K562 (cell line): ENCODE data around the gene RELCH. TPM values are rescaled to one million over a fixed set of nuclear protein-coding genes. Genes with fewer than 3 reads are reported as not detected.

Experiments
- ATAC-seq: fragments of 200-7000 bp; cut with Tn5 transposase; 3 replicates; pipeline ENCODE4 v1.9.1; 2020; ENCODE audit warnings: moderate library complexity
- BruUV-seq: library from RNA; stranded (reverse); fragments of 400-500 nt; replicated peaks from 2 replicates; lab custom pipeline; 2021; lab: Mats Ljungman, UMichigan
- CTCF ChIA-PET: fragments of 300-600 bp; formaldehyde crosslinking; extraction: SDS; loops from one replicate; lab custom pipeline; 2021; ENCODE audit warnings: low intra/inter-chr PET ratio; lab: Yijun Ruan, JAX
- POLR2A ChIA-PET: fragments of 300-600, 350-650 bp; sonication (Branson Sonifier 250); formaldehyde crosslinking; extraction: SDS; loops from one replicate; lab custom pipeline; 2021; ENCODE audit warnings: antibody characterized with exemption, inconsistent platforms; lab: Yijun Ruan, JAX
- DNase-seq, 4 experiments: peaks; one replicate each; pipeline versions ENCODE4 v3.0.0 to v3.0.0-alpha.2; 2011 to 2018; ENCODE audit warnings: low spot score in 3 of 4, mixed read lengths in 3 of 4; ENCODE audit errors: extremely low read depth in 1 of 4
- FAIRE-seq: peaks from 2 replicates; lab custom pipeline; 2011; peaks lifted over from hg19 to GRCh38; lab: Jason Lieb, UNC
- H2AFZ ChIP-seq: 2 replicates; pipeline ENCODE4 v1.6.0; 2011; ENCODE audit warnings: low read depth, low read length, control low read depth, inconsistent platforms
- H3K27ac ChIP-seq: fragments of 200-600 bp; 3 replicates; pipeline ENCODE4 v1.8.0; 2011; ENCODE audit warnings: low read depth, mild to moderate bottlenecking, control low read depth, inconsistent platforms, low read length, moderate library complexity, mixed read lengths; ENCODE audit errors: extremely low read depth
- H3K27me3 ChIP-seq, 2 experiments: fragments of 300-600 bp in 1 of 2; 2 replicates in 1 of 2; 3 replicates in 1 of 2; pipeline versions ENCODE4 v1.6.0 to v1.8.0; 2011; ENCODE audit warnings: inconsistent platforms in 2 of 2, low read length in 2 of 2, mild to moderate bottlenecking in 1 of 2, mixed read lengths in 1 of 2, moderate library complexity in 1 of 2; ENCODE audit not compliant: control insufficient read depth in 2 of 2, insufficient read depth in 2 of 2
- H3K36me3 ChIP-seq: fragments of 300-600 bp; 3 replicates; pipeline ENCODE4 v1.8.0; 2011; ENCODE audit warnings: mild to moderate bottlenecking, low read length, inconsistent platforms; ENCODE audit not compliant: control insufficient read depth, insufficient read depth
- H3K4me1 ChIP-seq, 2 experiments: fragments of 200-600 bp in 1 of 2; replicated peaks in 1 of 2; 2 replicates in 1 of 2; 3 replicates in 1 of 2; pipeline versions ENCODE4 v1.5.1 to v1.8.0; 2011; ENCODE audit warnings: inconsistent platforms in 2 of 2, low read length in 2 of 2, mild to moderate bottlenecking in 1 of 2, mixed read lengths in 1 of 2, moderate library complexity in 1 of 2; ENCODE audit not compliant: control insufficient read depth in 2 of 2, insufficient read depth in 2 of 2
- H3K4me2 ChIP-seq: 2 replicates; pipeline ENCODE4 v1.6.1; 2011; ENCODE audit warnings: low read length, control low read depth, inconsistent platforms, mixed read lengths; ENCODE audit not compliant: insufficient read depth
- H3K4me3 ChIP-seq: fragments of 200-600 bp; sonication (generic), shearing (Covaris generic); 2 replicates; pipeline ENCODE4 v1.5.1; 2016; ENCODE audit warnings: control low read depth, inconsistent platforms
- H3K79me2 ChIP-seq: fragments of 200-600 bp; 3 replicates; pipeline ENCODE4 v1.8.0; 2011; ENCODE audit warnings: low read length, inconsistent platforms; ENCODE audit not compliant: control insufficient read depth, insufficient read depth
- H3K9ac ChIP-seq, 2 experiments: 2 replicates each; pipeline versions ENCODE4 v1.6.0 to v1.6.1; 2011; ENCODE audit warnings: low read depth in 2 of 2, low read length in 2 of 2, control low read depth in 1 of 2, inconsistent platforms in 1 of 2, mild to moderate bottlenecking in 1 of 2, mixed read lengths in 1 of 2; ENCODE audit not compliant: insufficient read depth in 1 of 2
- H3K9me1 ChIP-seq: one replicate; pipeline ENCODE4 v1.6.0; 2011; ENCODE audit warnings: inconsistent platforms, mild to moderate bottlenecking, low read length, moderate library complexity; ENCODE audit not compliant: control insufficient read depth, insufficient read depth
- H3K9me3 ChIP-seq: replicated peaks from 2 replicates; pipeline ENCODE4 v1.5.1; 2011; ENCODE audit warnings: low read depth, low read length, inconsistent platforms; ENCODE audit not compliant: control insufficient read depth, insufficient read depth
- H4K20me1 ChIP-seq: replicated peaks from 2 replicates; pipeline ENCODE4 v1.6.1; 2011; ENCODE audit warnings: low read length, inconsistent platforms, mixed read lengths; ENCODE audit not compliant: control insufficient read depth, insufficient read depth
- ATF7 ChIP-seq: fragments of 450-650 bp; IDR thresholded peaks from 2 replicates; pipeline ENCODE4 v1.7.1; 2014; ENCODE audit warnings: mild to moderate bottlenecking, moderate library complexity
- CREB1 ChIP-seq, 2 experiments: sonication (generic) in 1 of 2; formaldehyde crosslinking in 1 of 2; IDR thresholded peaks; 2 replicates each; pipeline versions ENCODE4 v1.6.1 to v1.8.0; 2012 to 2022; ENCODE audit warnings: inconsistent platforms in 1 of 2, mild to moderate bottlenecking in 1 of 2, missing genetic modification reagents in 1 of 2, moderate library complexity in 1 of 2
- EZH2 ChIP-seq: IDR thresholded peaks from 2 replicates; pipeline ENCODE4 v1.6.1; 2012; ENCODE audit warnings: low read depth, mild to moderate bottlenecking, inconsistent platforms, low read length, borderline replicate concordance
- FOXP1 ChIP-seq: sonication (generic); formaldehyde crosslinking; IDR thresholded peaks from 2 replicates; pipeline ENCODE4 v1.8.0; 2022; ENCODE audit warnings: mild to moderate bottlenecking, missing genetic modification reagents
- HCFC1 ChIP-seq: IDR thresholded peaks from 2 replicates; pipeline ENCODE4 v1.6.1; 2012; ENCODE audit warnings: low read depth, low read length, improper control_type of control experiment
- ILK ChIP-seq: fragments of 450-650 bp; IDR thresholded peaks from 2 replicates; pipeline ENCODE4 v1.6.1; 2016; ENCODE audit warnings: missing genetic modification characterization, low read depth, mild to moderate bottlenecking, missing compliant biosample characterization, moderate library complexity, borderline replicate concordance
- KLF10 ChIP-seq: fragments of 250-450 bp; sonication (Bioruptor Pico); IDR thresholded peaks from 2 replicates; pipeline ENCODE4 v1.6.1; 2021; ENCODE audit warnings: matching md5 sums
- NR2C1 ChIP-seq, 2 experiments: fragments of 450-650 bp; IDR thresholded peaks; 2 replicates each; pipeline ENCODE4 v1.6.1; 2017; ENCODE audit warnings: mild to moderate bottlenecking in 2 of 2, antibody characterized with exemption in 1 of 2, inconsistent platforms in 1 of 2, missing compliant biosample characterization in 1 of 2, missing genetic modification characterization in 1 of 2
- PML ChIP-seq: IDR thresholded peaks from 2 replicates; pipeline ENCODE4 v1.6.1; 2012; ENCODE audit warnings: low read length, inconsistent platforms
- RNF2 ChIP-seq: sonication (generic); IDR thresholded peaks from 2 replicates; pipeline ENCODE4 v1.6.1; 2016
- SOX6 ChIP-seq: fragments of 450-650 bp; IDR thresholded peaks from 2 replicates; pipeline ENCODE4 v1.6.1; 2014; ENCODE audit warnings: mild to moderate bottlenecking
- SRF ChIP-seq, 2 experiments: fragments of 250-450, 450-650 bp in 1 of 2; sonication (Bioruptor Pico) in 1 of 2; sonication (generic) in 1 of 2; formaldehyde crosslinking; IDR thresholded peaks; 2 replicates each; pipeline versions ENCODE4 v1.5.0 to v1.5.1; 2020 to 2022; ENCODE audit warnings: mild to moderate bottlenecking in 1 of 2, missing genetic modification reagents in 1 of 2
- TAF9B ChIP-seq: fragments of 450-650 bp; IDR thresholded peaks from 2 replicates; pipeline ENCODE4 v1.6.1; 2018; ENCODE audit warnings: mild to moderate bottlenecking; ENCODE audit not compliant: partially characterized antibody
- TCF3 ChIP-seq: sonication (generic); formaldehyde crosslinking; IDR thresholded peaks from 2 replicates; pipeline ENCODE4 v1.4.0; 2020; ENCODE audit warnings: mild to moderate bottlenecking, missing genetic modification reagents
- ZNF217 ChIP-seq: sonication (generic); formaldehyde crosslinking; IDR thresholded peaks from 2 replicates; pipeline ENCODE4 v1.8.0; 2022; ENCODE audit warnings: mild to moderate bottlenecking, missing genetic modification reagents
- ZNF263 ChIP-seq: sonication (generic); formaldehyde crosslinking; IDR thresholded peaks from 2 replicates; pipeline ENCODE4 v1.8.0; 2022; ENCODE audit warnings: mild to moderate bottlenecking, missing genetic modification reagents, borderline replicate concordance
- ZNF79 ChIP-seq: fragments of 250-450 bp; sonication (Bioruptor Pico); IDR thresholded peaks from 2 replicates; pipeline ENCODE4 v1.4.0; 2020; ENCODE audit warnings: low read depth, mild to moderate bottlenecking, moderate library complexity
- WGBS: fragments of 100-300 bp; shearing (Covaris generic); methylation state at CpG from one replicate; pipeline ENCODE4 v1.1.6; 2016; ENCODE audit warnings: low coverage, mixed read lengths; ENCODE audit not compliant: insufficient coverage; ENCODE audit errors: missing lambda C conversion rate; 5-methylcytosine and 5-hydroxymethylcytosine counted together
- in situ Hi-C: fragments of 300-500 bp; cut with MboI; formaldehyde crosslinking; loops from 4 replicates; pipeline ENCODE4 v1.15.0; 2018; ENCODE audit warnings: inconsistent platforms, mixed read lengths
- intact Hi-C: fragments of 100-400 bp; cut with micrococcal nuclease; formaldehyde crosslinking; loops from 2 replicates; pipeline ENCODE4 v1.14.2; 2022
- polyA plus RNA-seq, 8 experiments: library from polyadenylated mRNA; depleted of rRNA in 4 of 8; stranded (reverse) in 5 of 8; unstranded in 3 of 8; fragments of >200 nt; fragmentation: Nextera tagmentation in 2 of 8; fragmentation: Illumina TruSeq in 1 of 8; extraction: Ambion mirVana in 2 of 8; extraction: Trizol in 1 of 8; gene quantifications; 2 replicates each; pipeline versions ENCODE4 v1.2.1 to v1.2.3, GENCODE V29; 2011 to 2014; ENCODE audit warnings: inconsistent platforms in 1 of 8, missing spikeins in 1 of 8
- total RNA-seq, 7 experiments: library from RNA; depleted of rRNA in 6 of 7; stranded (reverse); fragments of >200 nt in 6 of 7; fragmentation: Illumina TruSeq in 2 of 7; extraction: Trizol in 2 of 7; gene quantifications; 2 replicates each; pipeline versions ENCODE4 v1.2.1 to v1.2.3, GENCODE V29; 2011 to 2021; ENCODE audit warnings: low replicate concordance in 1 of 7
- TF ChIP-seq, protein P1 (sequence below), 3 experiments: IDR thresholded peaks in 2 of 3; conservative IDR thresholded peaks in 1 of 3; 2 replicates each; pipeline ENCODE4 v1.5.1; 2011 to 2012; ENCODE audit warnings: low read length in 3 of 3, mild to moderate bottlenecking in 3 of 3, control low read depth in 2 of 3, improper control_type of control experiment in 1 of 3, inconsistent platforms in 1 of 3, low read depth in 1 of 3, mixed read lengths in 1 of 3, moderate library complexity in 1 of 3; ENCODE audit not compliant: insufficient read depth in 2 of 3
- TF ChIP-seq, protein P2 (sequence below): fragments of 200-800 bp; sonication (Bioruptor generic); IDR thresholded peaks from 2 replicates; pipeline ENCODE4 v1.6.1; 2017; ENCODE audit warnings: missing genetic modification characterization, missing compliant biosample characterization

RELCH gene
- total and polyA plus RNA-seq, 9 of the 15 experiments (the other 6 are each of a cell fraction or from before 2014, with no cell fraction given) = 1.4 to 13.6 (median 7.6) TPM

DNA sequence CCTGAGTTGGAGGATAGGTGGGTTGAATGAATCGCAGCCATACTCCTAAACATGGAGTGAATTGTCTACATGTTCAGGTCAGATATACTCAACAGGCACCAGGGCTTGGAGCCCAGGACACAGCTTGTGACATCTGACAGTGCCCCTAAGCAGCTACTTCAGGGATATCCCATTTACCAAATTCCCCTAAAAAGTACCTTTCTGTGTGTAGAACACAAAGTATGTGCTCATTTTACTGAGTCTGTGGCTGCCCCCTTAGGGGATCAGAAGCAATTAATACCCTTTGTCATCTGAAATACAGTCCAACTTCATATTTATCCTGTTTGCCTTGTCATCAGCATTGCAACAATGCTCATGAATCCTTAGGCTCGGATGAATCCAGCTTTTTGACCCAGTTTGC is 158.9 kb downstream of the RELCH start (continued):
- TF ChIP-seq SRF (CRISPR knock-in tag; IDR thresholded peaks at IDR 0.05) (no peak), RNF2 (no peak), ATF7 (no peak), PML (no peak)

DNA sequence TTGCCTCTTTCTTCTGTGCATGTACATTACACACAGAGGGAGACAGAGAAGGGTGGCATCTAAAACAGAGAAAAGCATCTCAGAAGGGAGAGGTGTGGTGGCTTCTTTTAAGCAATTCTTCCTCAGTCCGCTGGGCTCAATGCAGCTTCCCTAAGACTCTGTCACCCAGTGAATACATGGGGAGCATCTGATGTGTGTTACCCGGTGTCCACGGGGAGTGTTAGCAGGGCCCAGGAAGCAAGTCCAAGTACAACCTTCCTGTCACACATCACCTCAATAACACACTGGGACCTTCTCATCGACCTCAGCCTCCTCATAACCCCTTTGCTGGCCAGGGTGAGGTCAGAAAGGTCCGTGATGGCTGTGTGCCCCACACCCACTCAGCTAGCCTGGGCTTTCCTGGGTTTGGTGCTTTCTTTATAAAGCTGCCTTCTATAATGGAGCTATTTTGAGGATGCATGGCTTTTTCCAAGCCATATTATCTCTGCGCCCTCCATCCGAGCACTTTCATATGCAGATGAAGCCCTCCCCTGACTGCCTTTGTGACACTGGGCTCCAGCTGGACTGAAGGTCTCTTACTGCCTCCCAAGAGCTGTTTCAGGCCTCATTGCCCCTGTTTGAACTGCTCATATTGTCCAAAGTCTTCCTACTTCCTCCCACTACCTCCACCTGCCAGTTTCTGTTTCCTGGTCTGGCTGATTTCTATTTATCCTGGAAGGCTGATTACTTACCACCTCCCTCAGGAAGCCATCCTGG is 159.5 kb downstream of the RELCH start:
- Histone ChIP-seq H3K9me3 (no peaks in the 10 kb centered on the region), H3K4me2 (no peak overlapping the region), H3K4me1 (no peaks in the 10 kb centered on the region), H2AFZ (no peak overlapping the region), H3K27me3 (peaks cover 13 to 25% of the 10 kb centered on the region in 2 experiments), H3K9ac (no peak overlapping the region), H3K9me1 (no peaks in the 10 kb centered on the region), H3K4me3 (no peak overlapping the region), H3K79me2 (no peaks in the 10 kb centered on the region), H3K27ac (no peak overlapping the region), H3K36me3 (no peaks in the 10 kb centered on the region), H4K20me1 (no peaks in the 10 kb centered on the region)
- BruUV-seq = no TSS peak
- ChIA-PET CTCF (no interaction called here), POLR2A (no interaction called here)
- DNase-seq (no peak), ATAC-seq (peak; percentile 47), FAIRE-seq (no peak)
- in situ Hi-C loops (no loop called here), intact Hi-C loops (no loop called here)
- 0% methylated on average over 4 of the region's 7 CpGs for WGBS
- TF ChIP-seq ZNF217 (CRISPR knock-in tag) (no peak), FOXP1 (no peak), TAF9B (no peak), HCFC1 (no peak), CREB1 (IDR thresholded peaks at IDR 0.05) (no peak), CREB1 (CRISPR knock-in tag; IDR thresholded peaks at IDR 0.05) (no peak), ZNF263 (CRISPR knock-in tag) (no peak), TCF3 (no peak), ZNF79 (CRISPR knock-in tag) (no peak), SOX6 (no peak), EZH2 (no peak), NR2C1 (IDR thresholded peaks at IDR 0.05) (no peak), NR2C1 (tag; IDR thresholded peaks at IDR 0.05) (no peak), ILK (tag) (no peak), KLF10 (CRISPR knock-in tag) (no peak)
- TF ChIP-seq, protein P1, sequence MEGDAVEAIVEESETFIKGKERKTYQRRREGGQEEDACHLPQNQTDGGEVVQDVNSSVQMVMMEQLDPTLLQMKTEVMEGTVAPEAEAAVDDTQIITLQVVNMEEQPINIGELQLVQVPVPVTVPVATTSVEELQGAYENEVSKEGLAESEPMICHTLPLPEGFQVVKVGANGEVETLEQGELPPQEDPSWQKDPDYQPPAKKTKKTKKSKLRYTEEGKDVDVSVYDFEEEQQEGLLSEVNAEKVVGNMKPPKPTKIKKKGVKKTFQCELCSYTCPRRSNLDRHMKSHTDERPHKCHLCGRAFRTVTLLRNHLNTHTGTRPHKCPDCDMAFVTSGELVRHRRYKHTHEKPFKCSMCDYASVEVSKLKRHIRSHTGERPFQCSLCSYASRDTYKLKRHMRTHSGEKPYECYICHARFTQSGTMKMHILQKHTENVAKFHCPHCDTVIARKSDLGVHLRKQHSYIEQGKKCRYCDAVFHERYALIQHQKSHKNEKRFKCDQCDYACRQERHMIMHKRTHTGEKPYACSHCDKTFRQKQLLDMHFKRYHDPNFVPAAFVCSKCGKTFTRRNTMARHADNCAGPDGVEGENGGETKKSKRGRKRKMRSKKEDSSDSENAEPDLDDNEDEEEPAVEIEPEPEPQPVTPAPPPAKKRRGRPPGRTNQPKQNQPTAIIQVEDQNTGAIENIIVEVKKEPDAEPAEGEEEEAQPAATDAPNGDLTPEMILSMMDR (IDR thresholded peaks at IDR 0.05 in 2 of 3, conservative IDR thresholded peaks at IDR 0.05 in 1 of 3; ENCODE audit: insufficient read depth in 2 of 3, low read depth in 1 of 3, low read length in 3 of 3) = no peak
- TF ChIP-seq, protein P2, sequence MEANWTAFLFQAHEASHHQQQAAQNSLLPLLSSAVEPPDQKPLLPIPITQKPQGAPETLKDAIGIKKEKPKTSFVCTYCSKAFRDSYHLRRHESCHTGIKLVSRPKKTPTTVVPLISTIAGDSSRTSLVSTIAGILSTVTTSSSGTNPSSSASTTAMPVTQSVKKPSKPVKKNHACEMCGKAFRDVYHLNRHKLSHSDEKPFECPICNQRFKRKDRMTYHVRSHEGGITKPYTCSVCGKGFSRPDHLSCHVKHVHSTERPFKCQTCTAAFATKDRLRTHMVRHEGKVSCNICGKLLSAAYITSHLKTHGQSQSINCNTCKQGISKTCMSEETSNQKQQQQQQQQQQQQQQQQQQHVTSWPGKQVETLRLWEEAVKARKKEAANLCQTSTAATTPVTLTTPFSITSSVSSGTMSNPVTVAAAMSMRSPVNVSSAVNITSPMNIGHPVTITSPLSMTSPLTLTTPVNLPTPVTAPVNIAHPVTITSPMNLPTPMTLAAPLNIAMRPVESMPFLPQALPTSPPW (CRISPR knock-in tag) = no peak
